Measurements from ENCODE around the gene RAPGEF4.

Gene RAPGEF4

GRCh38 chr2:172821370-172822338 lies 86.0 kb downstream of the RAPGEF4 start:
- in situ Hi-C loops (cut with MboI; ENCODE audit: low sequenced_read_pairs) = no loop called here

GRCh38 chr2:172822585-172822984 lies 86.9 kb downstream of the RAPGEF4 start:
- in situ Hi-C loops (cut with MboI; ENCODE audit: low sequenced_read_pairs) = no loop called here

GRCh38 chr2:172823261-172823850 lies 87.7 kb downstream of the RAPGEF4 start:
- in situ Hi-C loops (cut with MboI; ENCODE audit: low sequenced_read_pairs) = no loop called here

- in situ Hi-C loops (cut with MboI; ENCODE audit: low sequenced_read_pairs) = no loop called here
Measured at GRCh38 chr2:172826522-172826921, 90.9 kb downstream of the RAPGEF4 start.

GRCh38 chr2:172829229-172829628 lies 93.6 kb downstream of the RAPGEF4 start:
- in situ Hi-C loops (cut with MboI; ENCODE audit: low sequenced_read_pairs) = no loop called here

- in situ Hi-C loops (cut with MboI; ENCODE audit: low sequenced_read_pairs) = no loop called here
Measured at GRCh38 chr2:172830482-172830881, 94.8 kb downstream of the RAPGEF4 start.

GRCh38 chr2:172833898-172834297 lies 98.3 kb downstream of the RAPGEF4 start:
- in situ Hi-C loops (cut with MboI; ENCODE audit: low sequenced_read_pairs) = no loop called here

- in situ Hi-C loops (cut with MboI; ENCODE audit: low sequenced_read_pairs) = no loop called here
Measured at GRCh38 chr2:172834881-172835280, 99.2 kb downstream of the RAPGEF4 start.

- in situ Hi-C loops (cut with MboI; ENCODE audit: low sequenced_read_pairs) = no loop called here
Measured at GRCh38 chr2:172836347-172836821, 100.7 kb downstream of the RAPGEF4 start.

GRCh38 chr2:172836827-172837226 lies 101.2 kb downstream of the RAPGEF4 start:
- in situ Hi-C loops (cut with MboI; ENCODE audit: low sequenced_read_pairs) = no loop called here

- in situ Hi-C loops (cut with MboI; ENCODE audit: low sequenced_read_pairs) = no loop called here
Measured at GRCh38 chr2:172839446-172839845, 103.8 kb downstream of the RAPGEF4 start.

GRCh38 chr2:172842511-172843265 lies 107.0 kb downstream of the RAPGEF4 start:
- in situ Hi-C loops (cut with MboI; ENCODE audit: low sequenced_read_pairs) = no loop called here

GRCh38 chr2:172843266-172843582 lies 107.6 kb downstream of the RAPGEF4 start:
- in situ Hi-C loops (cut with MboI; ENCODE audit: low sequenced_read_pairs) = no loop called here

GRCh38 chr2:172843902-172844715 lies 108.5 kb downstream of the RAPGEF4 start:
- in situ Hi-C loops (cut with MboI; ENCODE audit: low sequenced_read_pairs) = no loop called here

- in situ Hi-C loops (cut with MboI; ENCODE audit: low sequenced_read_pairs) = no loop called here
Measured at GRCh38 chr2:172845028-172845630, 109.5 kb downstream of the RAPGEF4 start.

- in situ Hi-C loops (cut with MboI; ENCODE audit: low sequenced_read_pairs) = no loop called here
Measured at GRCh38 chr2:172846551-172846950, 110.9 kb downstream of the RAPGEF4 start.

- in situ Hi-C loops (cut with MboI; ENCODE audit: low sequenced_read_pairs) = no loop called here
Measured at GRCh38 chr2:172847188-172847587, 111.5 kb downstream of the RAPGEF4 start.

- in situ Hi-C loops (cut with MboI; ENCODE audit: low sequenced_read_pairs) = no loop called here
Measured at GRCh38 chr2:172848519-172848918, 112.9 kb downstream of the RAPGEF4 start.

GRCh38 chr2:172849519-172850217 lies 114.0 kb downstream of the RAPGEF4 start:
- in situ Hi-C loops (cut with MboI; ENCODE audit: low sequenced_read_pairs) = no loop called here

GRCh38 chr2:172855588-172855987 lies 119.9 kb downstream of the RAPGEF4 start:
- in situ Hi-C loops (cut with MboI; ENCODE audit: low sequenced_read_pairs) = no loop called here

Measured in HL-60/S4 treated with phorbol 12-myristate 13-acetate at 8.2 ng/mL for 4 days and 3 days (cell line).